ENCODE measurements around the gene RPGRIP1L.

GRCh38 chr16:53715023-53715384 is 11.3 kb upstream of the RPGRIP1L start:
- TF ChIP-seq SMAD4 (CRISPR knock-in tag; IDR thresholded peaks at IDR 0.05) (no peak), ESRRA (CRISPR knock-in tag; IDR thresholded peaks at IDR 0.05; ENCODE audit: borderline replicate concordance) (no peak), AFF4 (CRISPR knock-in tag; IDR thresholded peaks at IDR 0.05; ENCODE audit: borderline replicate concordance) (no peak), CTCF (IDR thresholded peaks at IDR 0.05) (no peak), MAX (CRISPR knock-in tag; IDR thresholded peaks at IDR 0.05) (no peak)

Measured in WTC11 (cell line).